Measurements from ENCODE around the gene CCDC93. TPM values are rescaled to one million over a fixed set of nuclear protein-coding genes. Genes with fewer than 3 reads are reported as not detected.

Gene CCDC93
- total RNA-seq, 1 experiment from 2014 or later, result 21.4 TPM

DNA sequence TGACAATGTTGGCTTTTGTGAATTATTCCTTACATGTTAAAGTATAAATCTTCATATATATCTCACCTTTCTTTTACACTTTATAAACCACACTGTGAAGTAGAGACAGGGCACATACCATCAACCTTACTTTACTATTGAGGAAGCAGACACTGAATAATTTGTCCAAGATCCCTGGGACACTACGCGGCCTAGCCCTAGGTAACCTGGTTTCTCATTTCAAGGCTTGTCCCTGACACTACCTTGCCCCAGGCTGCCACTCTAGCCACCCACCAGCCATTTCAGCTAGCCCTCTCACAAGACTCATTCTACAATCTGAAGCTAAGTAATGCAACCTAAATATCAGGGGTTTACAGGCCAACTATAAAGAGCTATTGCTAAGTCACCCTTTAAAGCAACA lies 26.7 kb downstream of the CCDC93 start:
- no peak for DNase-seq (ENCODE audit: low read depth)

DNA sequence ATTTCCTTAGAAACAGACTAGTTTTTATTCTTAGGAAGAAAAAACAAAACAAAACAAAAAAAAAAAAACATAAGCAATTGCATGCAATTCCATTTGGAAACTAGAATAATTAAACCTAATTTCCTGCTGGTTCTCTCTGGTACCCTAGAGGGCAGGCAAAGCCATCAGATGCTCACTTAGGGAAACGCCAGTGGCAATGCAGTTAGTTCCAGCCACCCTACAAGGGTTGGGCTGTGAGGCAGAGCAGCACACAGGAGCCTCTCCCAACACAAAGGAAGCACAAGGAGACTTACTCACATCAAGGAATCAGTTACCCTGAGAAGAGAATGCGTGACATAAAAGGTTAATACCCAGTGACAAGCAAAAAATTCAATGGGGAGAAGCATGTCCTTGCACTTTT lies 28.8 kb downstream of the CCDC93 start:
- peak; percentile 16 for DNase-seq (ENCODE audit: low read depth)

DNA sequence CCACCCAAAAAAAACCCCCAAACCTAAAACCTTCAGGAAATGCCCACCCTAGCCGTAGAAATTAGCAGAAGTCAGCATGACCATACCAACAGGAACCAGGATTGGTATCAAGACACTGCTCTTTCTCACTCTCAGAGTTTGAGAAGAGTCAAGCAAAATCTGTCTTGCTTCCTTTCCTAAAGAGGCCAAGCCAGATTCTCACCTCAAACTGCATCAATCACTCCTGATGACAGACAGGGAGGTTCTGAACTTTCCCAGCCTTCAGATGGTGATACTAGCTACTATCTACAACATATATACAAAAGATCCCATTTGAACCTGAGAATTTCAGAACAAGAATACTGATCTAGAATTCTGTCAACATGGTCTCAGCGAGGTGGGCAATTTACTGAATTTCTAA lies 29.7 kb downstream of the CCDC93 start:
- no peak for DNase-seq (ENCODE audit: low read depth)

DNA sequence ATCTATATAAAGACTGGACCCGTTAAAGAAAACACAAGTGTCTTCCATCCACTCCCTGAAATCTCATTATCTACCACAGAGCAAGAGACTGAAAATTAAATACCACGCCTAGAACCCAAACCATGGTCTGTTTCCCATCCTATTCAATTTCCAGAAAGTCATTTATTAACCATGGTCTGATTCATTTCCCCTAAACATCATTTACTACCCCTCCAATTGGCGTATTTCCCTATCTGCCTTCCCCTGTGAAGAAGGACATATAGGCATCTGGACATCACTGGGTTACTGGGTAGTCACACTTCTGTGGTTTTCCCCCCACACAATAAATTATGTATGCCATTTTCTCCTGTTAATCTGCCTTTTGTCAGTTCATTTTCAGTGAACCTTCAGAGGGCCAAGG lies 30.8 kb downstream of the CCDC93 start:
- peak; percentile 21 for DNase-seq (ENCODE audit: low read depth)

DNA sequence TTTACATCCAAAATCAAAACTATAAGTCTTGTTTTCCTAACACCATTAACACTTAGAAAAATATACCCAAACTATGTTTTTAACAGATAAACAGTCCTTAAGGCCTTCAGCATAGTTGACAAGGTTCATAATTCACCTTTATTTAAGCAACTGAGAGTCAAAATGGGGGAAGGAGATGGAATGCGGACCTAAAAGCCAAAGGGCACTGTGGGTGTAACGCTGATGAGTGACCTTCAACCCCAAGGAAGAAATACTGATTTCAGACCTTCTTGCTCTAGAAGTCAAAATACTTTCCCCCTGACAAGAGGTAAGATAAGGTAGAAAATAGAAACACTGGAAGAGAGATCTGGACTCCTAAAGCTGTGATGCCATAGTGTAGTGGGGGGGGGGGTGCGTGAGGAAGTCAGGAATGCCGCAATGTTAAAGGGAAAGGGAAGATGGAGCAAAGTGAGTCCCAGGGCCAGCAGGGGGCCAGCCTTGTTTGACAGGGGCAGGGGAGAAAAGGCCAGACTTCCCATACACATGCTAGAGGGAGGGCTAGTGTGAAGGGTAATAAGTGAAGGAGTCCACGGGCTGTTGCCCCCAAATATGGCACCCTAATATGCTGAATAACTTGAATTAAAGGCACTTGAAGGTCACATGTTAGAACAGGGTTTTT lies 31.4 kb downstream of the CCDC93 start:
- DNase-seq (ENCODE audit: low read depth), result no peak

DNA sequence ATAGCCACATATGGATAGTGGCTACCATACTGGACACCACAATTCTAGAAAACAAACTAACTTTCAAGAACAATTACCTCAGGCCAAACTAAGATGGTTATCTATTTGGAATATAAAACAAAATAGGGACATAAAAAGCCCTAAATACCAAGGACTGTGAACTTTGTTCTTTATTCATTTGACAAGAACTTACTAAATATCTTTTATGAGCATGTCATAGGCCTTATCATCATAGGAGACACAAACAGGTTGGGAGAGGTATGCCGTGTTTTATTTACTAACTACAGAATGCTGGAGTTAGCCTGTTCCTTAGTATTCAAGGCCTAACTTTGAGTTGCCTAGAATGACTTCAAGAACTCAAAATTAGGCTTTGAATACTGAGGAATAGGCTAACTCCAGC lies 32.1 kb downstream of the CCDC93 start:
- DNase-seq (ENCODE audit: low read depth), result peak; percentile 57

DNA sequence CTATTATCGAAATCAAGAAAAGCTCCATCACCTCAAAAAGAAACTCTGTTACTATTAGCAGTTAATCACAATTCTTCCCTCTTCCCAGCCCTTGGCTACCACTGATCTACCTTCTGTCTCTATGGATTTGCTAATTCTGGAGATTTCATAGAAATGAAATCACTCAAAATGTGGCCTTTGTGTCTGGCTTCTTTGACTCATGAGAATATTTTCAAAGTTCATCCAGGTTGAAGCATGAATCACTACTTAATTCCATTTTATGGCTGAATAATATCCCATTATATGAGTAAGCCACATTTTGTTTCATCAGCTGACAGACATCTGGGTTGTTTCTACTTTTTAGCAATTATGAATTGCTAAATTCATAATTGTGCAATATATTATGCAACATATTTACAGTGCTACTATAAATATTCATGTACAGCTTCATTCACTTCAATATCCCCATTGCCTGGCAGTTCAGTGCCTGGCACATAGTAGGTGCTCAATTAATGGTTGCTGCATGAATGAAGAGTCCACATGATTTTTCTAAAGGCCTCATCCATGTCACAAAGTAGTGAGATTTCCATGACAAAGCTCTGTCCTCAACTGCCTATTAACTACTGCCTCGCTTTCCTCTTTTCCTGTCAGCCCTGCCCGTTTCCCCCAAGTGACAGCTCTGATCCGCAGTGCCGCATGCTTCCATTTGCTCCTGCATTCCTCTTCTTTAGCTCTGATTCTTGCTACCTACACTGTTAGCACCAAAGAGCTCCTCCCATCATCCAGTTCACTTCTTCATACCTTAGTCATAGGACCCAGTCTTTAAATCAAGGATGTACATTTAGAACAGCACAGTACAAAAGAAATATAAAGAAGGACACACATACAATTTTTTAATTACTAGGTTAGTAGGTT lies 32.8 kb downstream of the CCDC93 start:
- DNase-seq (ENCODE audit: low read depth), result peak; percentile 89

DNA sequence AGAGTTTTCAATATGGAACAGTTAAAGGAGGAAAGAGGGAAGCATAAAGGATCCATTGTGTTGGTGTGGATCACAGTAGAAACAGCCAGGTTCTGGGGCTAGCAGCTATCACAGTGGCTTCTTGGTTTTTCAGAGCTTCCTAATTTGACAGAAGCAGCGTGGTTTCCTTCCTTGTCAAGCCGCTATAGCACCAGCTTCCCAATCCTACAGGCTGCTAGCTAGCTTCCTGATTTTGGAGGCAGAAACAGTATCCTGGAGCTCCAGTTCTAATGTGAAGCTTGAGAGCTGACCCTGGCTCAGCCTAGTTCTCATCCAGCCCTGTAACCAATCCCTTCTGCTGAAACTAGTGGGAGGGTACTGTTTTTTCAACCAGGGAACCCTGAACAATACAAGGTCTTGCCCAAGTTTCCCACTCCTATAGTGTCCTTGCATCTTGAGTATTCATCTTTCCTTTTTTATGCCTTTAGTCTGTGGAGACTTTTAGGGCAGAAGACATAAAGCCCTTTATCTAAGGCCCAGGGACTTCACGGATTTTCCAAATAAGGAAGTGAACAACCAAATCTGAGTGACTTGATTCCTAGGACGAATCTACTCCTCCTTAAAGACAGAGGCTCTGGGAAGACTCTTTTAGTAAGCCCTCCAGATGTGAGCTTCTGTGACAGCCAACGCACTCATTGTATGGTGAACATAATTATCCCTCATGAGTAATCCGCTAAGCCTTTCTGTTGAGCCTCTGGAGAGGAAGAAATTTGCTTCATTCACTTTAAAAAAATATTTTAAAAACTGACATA lies 33.8 kb downstream of the CCDC93 start:
- DNase-seq (ENCODE audit: low read depth), result peak; percentile 62

DNA sequence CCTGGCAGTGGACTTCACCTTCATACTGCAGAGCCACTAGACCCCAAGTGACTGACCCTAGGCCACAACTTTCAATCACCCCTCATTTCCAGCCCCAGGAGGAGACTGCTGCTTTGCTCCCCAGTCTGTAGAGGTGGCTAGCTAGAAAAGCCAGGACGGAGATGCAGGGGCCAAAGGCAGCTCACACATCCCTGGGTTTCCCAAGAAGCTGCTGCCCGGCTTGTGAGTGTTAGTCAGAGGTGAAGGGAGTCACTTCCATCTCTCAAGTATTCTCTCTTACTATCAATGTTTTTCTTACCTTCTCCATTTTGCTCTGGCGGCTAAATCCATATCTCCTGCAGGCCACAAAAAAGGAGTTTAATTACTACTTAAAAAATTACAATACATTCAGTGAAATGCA lies 36.2 kb downstream of the CCDC93 start:
- DNase-seq (ENCODE audit: low read depth), result no peak

DNA sequence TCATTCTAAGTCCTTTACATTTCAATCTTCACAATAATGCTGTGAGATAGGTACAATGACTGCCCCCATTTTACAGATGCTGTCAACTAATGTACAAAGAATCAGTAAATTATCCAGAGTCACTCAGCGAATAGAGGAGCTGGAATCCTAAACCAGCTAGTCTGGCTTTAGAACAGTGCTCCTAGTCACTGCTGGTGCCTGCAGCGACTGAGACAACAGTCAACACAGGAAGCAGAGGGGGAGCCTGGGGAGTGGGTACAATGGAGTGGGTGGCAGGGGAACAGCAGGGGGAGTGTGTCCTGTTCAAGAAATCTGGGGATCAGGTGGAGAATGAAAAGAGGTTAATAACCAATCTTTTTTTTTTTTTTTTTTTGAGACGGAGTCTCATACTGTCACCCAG lies 37.3 kb downstream of the CCDC93 start:
- no peak for DNase-seq (ENCODE audit: low read depth)

DNA sequence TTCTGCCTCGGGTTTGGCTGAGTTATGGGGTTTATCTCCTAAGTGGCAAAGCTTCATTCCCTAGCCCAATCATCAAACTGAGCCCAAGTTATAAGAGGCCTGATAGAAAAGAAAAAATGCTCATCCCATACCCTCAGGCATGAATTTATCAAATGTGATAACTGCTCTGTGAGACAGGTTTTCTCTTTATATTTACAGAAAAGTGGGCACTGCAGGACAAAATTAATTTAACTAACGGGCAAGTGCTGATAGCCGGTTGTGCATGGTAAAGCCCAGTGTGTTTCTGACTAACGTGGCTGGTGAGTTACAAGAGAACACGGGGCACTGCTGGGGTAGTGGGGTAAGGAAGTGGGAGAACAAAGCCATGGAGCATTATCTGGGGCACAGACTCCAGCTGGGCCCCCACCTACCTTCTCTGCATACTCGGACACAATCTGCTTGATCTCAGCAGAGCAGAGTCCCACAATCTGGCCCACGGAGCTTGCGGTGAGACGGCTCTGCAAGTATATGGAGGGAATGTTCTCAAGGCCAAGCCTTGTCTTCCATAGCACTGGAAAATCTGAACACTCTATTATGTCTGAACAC lies 40.3 kb downstream of the CCDC93 start:
- no peak for DNase-seq (ENCODE audit: low read depth)

DNA sequence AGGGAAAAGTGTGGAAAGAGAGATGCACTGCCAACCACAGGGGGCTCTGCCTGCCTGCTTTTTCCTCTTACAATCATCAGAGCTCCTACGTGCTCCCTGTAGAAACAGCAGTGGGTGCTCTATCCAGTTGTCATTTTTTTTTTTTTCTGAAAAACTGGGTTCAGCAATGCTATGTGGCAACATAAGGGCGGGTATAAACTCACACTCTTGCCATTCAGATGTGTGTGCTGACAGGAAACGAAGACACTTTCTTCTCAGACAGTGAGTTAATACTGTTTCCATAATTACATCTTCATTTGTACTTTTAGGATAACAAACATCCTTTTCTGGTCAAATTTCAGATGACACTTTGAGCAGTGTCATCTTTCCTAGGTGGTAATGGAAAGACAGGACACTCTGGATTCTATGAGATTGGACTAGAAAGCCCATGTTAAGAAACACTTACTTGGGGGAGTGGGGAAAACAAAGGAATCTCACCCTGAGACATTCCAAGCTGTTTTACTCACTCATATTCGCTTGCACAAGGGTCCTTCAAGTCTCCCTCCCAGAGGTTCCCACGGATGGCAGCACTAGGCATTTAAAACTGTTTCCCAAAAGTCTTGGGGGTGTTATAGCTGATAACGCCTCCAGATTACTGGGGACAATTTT lies 41.3 kb downstream of the CCDC93 start:
- DNase-seq (ENCODE audit: low read depth), result no peak

DNA sequence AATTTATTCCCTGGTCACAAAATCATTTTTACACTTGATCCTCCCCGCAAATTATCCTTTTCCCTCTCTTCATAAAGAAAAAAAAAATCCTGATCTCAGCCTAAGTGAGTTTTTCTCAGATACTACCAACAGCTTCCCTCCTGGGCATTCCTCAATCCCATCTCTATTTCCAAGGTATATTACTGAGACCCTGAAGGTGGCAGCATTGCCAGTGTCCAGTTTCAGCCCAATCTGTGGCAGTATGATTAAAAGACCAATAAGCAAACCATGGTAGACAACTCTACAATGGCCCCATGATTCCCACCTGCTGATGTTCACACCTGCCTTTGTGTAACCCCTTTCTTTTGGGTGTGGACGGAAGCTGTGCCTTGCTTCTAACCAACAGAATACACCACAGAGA lies 45.1 kb downstream of the CCDC93 start:
- no peak for DNase-seq (ENCODE audit: low read depth)

DNA sequence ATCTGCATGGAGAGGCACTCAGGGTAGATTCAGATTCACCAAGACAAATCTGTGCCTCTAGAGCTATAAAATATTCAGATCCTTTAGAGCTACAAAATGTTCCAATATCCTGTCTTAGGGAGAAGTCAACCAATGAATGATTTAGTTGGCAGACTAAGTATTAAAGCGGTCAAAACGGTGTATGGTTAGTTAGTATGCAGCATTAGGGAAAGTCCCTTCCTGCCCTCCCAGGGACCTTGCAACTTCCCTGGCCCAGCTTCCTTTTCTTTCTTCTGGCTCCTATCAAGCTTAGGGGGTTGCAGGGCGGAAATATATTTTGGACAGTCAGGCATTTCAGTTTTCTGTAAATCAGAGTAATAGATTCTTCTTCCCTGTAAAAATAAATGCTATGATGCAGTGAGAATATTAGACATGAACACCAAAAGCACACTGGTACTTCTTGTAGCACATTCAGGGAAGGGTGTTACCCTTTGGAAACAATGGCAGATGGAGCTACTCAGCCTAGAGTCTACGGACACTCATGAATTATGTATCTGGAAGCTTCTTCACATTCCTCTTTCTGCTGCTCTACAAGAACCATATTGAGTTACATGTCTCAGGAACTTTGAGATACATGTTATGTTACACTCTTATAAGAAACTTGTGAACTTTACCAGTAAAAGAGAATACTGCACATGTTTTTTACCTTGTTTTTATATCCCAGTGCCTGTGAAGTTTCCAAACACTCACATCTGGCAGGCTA lies 45.7 kb downstream of the CCDC93 start:
- DNase-seq (ENCODE audit: low read depth), result no peak

DNA sequence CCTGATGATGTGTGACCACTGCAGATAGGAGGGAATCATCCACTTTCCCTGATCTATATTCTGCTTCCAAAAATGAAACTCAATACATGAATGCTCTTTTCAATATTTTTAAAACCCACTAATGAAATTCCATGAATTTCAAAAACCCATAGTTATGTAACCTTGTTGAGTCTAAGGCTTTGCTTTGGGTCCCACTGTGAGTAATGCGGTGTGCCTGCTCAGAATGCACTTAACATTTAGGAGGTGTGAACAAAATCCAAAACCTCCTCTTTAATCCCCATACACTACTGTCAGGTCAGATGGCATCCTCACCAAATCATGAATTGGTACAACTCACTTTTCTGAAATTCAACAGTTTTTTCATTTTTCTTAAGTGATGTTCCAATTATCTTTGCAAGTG lies 50.4 kb downstream of the CCDC93 start:
- DNase-seq (ENCODE audit: low read depth), result no peak

DNA sequence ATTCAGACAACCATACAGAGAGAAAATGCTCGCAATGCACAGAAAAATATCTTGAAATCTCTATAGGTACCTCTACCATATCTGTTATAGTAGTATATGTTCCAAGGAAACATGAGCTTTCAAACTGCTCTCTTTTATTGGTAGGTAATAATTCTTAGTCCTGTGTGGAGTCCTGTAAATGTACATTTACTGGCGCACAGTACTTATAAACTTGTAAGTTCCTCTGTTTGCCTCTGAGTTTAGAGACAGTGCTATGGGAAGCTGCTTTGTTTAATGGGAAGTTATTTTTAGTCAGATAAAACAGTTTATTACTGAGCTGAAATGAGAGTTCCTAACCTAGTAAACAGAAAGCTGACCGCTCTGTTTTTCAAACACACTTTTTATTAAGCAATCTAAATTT lies 52.7 kb downstream of the CCDC93 start:
- no peak for DNase-seq (ENCODE audit: low read depth)

DNA sequence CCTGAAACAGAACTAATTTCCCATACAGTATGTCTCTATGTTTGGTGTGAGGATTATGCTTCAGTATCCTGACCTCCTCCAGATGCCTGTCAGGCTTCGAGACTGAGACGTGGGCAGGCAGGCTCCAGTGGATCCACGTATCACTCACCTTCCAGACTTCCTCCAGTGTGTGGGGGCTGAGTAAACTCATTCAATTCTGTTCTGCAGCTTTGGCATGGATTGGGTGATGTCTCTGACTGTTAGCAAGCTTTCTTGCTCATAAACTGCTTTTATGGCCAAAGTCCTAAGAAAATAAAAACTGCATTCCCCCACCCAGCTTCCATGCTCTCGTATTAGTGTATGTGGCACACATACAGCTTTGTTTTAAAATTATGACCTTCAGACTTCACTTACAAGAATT lies 53.6 kb downstream of the CCDC93 start:
- no peak for DNase-seq (ENCODE audit: low read depth)

DNA sequence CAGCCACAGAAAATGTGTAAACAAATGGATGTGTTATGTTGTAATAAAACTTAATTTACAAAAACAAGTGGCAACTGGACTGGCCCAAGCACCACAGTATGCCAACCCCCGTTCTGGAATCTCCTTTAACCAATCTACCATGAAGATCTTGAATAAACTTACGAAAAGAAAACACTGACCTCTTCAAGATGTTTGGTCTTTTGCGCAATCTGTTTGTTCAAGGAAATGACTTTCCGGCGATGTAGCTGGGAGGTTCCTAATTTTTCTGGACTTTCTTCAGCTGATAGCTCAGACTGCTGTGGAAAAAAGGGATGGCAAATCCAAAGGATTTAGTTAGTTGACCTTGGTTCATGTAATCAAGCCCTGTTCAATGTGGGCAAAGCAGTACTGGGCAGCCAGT lies 55.7 kb downstream of the CCDC93 start:
- peak; percentile 62 for DNase-seq (ENCODE audit: low read depth)

DNA sequence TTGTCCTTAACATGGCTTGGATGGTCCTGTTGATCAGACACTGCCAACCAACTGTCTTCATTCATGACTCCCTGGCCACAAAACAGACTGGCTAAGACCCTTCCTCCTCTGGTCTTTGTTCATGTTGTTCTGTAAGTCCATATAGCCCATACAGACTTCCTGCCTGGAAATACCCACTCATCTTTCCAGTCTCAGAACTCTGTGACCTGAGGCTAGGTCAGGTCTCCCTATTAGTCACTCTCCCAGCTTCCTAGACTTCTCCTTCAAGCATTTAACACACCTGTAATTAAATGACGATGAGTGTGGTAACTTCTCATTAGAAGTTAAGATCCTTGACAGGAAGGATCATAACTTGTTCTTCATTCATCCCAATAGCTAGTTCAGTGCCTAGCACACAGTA lies 56.3 kb downstream of the CCDC93 start:
- no peak for DNase-seq (ENCODE audit: low read depth)

DNA sequence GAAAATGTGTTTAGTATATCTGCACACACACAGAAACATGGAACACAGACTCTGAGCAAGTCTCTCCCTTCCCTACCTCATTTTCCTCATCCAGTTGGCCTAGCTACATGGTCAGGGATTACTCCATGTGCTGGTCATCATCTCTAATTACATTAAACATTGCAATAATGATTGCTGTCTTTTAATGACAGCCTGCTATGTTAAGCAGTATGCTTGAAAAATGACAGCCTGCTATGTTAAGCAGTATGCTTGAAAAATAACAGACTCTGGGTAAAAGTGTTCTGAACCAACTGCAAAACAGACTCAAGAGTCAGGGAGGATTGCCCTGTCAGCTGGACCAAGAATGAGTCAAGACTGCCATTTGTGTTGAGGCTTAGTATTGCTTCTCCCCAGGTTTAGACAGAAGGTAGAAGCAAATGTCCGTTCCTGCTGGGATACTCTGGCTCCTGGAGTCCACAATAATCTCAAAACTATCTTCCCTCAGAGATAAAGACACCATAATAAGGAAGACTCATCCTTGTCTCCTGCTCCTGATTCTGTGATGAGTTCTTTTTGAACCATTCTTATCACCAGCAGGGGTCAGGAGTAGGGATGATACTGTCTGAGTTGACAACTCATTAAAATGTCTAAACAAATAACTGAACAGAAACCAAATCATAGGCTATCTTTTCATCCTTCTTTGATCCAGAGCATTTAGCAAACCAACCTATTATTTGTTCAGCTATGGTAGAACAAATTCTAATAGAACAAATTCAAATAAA lies 57.7 kb downstream of the CCDC93 start:
- no peak for DNase-seq (ENCODE audit: low read depth)
